Coronary artery (tissue), 2 donors: ENCODE results near the gene PEX14.

Experiments used
- DNase-seq: peaks from one replicate; pipeline ENCODE4 v3.0.0-alpha.2; 2017; ENCODE audit warnings: low spot score
- H3K27ac ChIP-seq, 2 donors: fragments of 200-600 bp; sonication (generic); one replicate each; pipeline ENCODE4 v1.5.1; 2016 to 2019
- H3K4me3 ChIP-seq: fragments of 200-600 bp; sonication (generic); 2 replicates; pipeline ENCODE4 v1.5.1; 2016; ENCODE audit warnings: mild to moderate bottlenecking, moderate library complexity
- TF ChIP-seq, protein P1 (sequence below): fragments of 200-600 bp; sonication (generic); IDR thresholded peaks from one replicate; pipeline ENCODE4 v1.5.1; 2019; ENCODE audit warnings: antibody characterized with exemption

Gene PEX14

DNA sequence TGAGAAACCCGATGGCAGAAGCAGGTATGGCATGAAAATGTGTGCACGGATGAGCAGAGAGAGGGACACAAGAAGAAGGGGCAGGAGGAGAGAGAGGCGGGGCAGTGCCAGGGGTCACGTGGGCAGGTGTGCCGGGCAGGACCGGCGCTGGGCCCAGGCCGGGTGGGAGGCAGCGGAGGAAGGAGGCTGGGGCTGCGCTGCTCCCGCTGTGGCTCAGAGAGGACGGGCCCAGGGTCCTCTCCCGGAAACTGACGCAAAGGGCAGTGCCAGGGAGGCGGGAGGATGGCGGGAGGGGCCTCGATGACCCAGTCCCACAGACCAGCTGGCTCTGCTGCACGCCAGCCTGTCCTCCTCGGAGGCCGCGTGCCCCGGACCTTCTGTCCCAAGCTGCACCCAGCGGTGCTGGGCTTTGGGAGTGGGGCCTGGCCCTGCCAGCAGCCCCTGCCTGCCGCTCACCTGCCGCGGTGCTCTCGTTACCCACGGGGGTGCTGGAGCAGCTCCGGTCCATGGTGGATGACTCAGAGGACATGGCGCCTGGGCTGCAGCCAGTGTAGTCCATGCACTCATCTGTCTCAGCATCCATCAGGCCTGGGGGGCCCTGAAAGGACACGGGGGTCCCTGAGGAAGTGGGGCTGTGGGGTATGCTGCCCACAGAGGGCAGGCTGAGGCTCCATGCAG, 167.8 kb downstream of the PEX14 start:
- H3K27ac ChIP-seq, result no peak overlapping the region
- TF ChIP-seq, protein P1, sequence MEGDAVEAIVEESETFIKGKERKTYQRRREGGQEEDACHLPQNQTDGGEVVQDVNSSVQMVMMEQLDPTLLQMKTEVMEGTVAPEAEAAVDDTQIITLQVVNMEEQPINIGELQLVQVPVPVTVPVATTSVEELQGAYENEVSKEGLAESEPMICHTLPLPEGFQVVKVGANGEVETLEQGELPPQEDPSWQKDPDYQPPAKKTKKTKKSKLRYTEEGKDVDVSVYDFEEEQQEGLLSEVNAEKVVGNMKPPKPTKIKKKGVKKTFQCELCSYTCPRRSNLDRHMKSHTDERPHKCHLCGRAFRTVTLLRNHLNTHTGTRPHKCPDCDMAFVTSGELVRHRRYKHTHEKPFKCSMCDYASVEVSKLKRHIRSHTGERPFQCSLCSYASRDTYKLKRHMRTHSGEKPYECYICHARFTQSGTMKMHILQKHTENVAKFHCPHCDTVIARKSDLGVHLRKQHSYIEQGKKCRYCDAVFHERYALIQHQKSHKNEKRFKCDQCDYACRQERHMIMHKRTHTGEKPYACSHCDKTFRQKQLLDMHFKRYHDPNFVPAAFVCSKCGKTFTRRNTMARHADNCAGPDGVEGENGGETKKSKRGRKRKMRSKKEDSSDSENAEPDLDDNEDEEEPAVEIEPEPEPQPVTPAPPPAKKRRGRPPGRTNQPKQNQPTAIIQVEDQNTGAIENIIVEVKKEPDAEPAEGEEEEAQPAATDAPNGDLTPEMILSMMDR, result no peak
- DNase-seq, result no peak
- H3K4me3 ChIP-seq, result no peak overlapping the region

DNA sequence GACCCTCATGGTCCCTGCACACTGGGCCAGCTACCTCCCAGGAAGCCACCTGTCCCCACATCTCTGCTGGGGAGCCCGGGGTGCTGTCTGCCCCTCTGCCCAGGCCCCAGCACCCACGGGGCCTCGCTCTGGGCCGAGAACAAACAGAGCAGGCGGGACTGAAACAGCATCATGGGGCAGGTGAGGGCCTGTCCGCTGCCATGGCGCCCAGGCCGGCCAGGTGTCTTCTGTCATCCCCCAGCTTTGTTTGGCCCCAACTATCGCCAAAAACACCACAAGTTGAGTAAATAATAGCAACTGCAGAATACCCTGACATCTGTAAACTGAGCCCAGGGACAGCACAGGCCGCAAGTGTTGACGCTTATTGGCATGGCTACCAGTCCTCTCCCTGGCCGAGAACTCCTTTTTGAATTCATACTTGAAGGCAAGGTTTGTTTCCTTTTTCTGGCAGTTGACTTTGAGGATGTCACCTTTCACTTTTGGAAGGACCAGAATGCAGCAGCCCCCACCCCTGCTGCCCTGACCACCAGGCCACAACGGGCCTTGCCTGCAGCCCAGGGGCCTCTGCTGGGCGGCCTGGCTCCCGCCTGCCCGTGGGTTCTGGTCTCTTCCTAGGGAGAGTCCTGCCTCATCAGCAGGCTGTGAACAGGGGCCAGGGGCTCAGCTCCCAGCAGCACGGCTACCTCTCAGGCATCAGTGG, 169.0 kb downstream of the PEX14 start:
- Histone ChIP-seq H3K27ac (no peak overlapping the region), H3K4me3 (no peak overlapping the region)
- TF ChIP-seq, protein P1, result no peak
- DNase-seq, result no peak

DNA sequence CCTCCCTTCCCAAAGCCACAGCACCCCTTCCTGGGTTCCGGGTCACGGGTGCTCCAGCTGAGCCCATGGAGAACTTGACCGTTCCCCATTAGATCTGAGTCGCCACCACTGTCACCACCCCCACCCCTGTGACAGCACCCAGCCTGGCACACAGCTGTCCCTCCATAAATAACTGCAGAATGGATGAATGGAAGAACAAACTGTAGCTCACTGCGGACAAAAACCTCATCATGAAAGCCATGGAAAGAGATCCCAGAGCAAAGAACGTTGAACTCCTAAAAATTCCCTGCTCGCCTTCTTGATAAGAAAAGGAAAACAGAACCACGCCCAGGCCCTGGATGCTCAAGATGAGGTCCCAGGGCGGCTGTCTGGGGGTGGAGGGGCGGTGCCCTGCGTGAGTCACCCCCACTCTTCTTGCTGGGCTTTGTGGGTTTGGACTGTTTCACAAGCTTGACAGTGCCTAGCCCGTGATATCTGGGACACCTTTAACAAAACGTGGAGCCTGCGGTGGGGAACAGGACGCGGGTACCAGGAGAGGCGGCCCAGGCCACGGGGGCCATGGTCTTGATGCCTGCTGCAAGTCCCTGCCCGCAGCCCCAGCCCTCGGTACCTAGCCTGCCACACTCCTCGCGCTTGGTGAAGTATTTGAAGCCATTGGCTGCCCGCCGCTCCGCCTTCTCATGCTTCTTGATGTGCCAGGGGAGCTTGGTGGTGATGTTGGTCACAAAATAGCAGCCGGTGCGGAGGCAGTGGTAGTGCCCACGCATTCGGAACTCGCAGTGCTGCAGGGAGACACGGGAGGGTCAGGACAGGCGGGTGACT, 169.8 kb downstream of the PEX14 start:
- H3K4me3 ChIP-seq, result no peak overlapping the region
- DNase-seq, result no peak
- H3K27ac ChIP-seq, result no peak overlapping the region
- TF ChIP-seq, protein P1, result no peak

DNA sequence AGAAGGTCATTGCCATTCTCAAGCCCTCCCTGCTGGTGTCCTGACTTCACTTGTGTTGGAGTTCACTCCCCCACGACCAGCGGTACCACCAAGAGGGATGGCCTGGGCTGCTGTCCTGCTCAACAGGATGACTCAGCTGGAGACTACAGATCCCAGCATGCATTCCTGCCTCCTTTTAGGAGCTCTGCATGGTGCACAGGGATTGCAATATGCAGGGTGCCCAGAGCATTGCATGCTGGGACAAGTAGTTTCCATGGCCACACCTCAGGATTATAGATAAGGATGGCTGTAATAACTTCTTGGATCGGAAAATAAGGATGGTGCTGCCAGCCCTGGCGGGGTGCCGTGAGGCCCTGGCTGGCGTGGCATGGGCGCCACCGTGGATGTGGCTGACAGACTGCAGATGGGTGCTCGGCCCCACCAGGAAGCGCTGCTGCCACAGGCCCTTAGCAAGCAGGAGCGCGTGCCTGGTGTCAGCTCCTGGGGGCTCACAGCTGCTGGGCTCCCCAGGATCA, 171.7 kb downstream of the PEX14 start:
- Histone ChIP-seq H3K4me3 (no peak overlapping the region), H3K27ac (no peak overlapping the region)
- DNase-seq, result no peak
- TF ChIP-seq, protein P1, result no peak

DNA sequence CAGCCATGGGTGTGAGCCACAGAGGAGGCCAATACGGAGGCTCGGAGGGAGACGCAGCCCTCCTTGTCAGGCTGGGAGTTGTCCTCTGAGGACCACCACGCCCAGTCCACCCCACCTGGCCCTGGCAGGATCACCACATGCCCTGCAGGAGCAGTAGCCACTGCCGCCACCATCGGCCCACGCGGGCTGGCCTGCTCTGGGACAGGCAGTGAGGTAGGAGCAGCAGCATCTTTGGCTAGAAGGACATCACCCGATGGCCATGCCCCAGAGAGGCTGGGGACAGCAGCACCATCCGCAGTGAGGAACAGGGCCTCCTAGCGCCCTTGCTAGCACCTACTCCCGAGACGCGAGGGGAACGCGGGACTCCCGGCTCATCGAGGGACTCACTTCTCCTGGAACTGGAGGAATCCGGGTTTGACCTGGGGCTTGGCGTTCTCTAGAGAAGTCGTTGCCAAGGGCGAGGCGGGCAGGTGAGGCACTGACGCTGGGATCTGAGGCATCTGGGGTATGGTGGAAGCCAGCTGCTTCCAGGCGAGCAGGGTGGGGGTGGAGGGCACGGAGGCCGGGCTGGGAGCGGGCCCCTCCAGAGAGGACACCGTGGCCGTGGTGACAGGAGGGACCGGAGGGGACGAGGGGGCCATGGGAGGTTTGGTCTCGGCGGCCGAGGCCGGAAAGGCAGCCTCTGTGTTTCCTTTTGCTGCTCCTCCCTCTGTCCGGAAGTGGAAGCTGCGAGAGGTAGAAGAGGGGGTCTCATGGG, 172.8 kb downstream of the PEX14 start:
- H3K27ac ChIP-seq, result no peak overlapping the region
- no peak for DNase-seq
- TF ChIP-seq, protein P1, result no peak
- no peak overlapping the region for H3K4me3 ChIP-seq

DNA sequence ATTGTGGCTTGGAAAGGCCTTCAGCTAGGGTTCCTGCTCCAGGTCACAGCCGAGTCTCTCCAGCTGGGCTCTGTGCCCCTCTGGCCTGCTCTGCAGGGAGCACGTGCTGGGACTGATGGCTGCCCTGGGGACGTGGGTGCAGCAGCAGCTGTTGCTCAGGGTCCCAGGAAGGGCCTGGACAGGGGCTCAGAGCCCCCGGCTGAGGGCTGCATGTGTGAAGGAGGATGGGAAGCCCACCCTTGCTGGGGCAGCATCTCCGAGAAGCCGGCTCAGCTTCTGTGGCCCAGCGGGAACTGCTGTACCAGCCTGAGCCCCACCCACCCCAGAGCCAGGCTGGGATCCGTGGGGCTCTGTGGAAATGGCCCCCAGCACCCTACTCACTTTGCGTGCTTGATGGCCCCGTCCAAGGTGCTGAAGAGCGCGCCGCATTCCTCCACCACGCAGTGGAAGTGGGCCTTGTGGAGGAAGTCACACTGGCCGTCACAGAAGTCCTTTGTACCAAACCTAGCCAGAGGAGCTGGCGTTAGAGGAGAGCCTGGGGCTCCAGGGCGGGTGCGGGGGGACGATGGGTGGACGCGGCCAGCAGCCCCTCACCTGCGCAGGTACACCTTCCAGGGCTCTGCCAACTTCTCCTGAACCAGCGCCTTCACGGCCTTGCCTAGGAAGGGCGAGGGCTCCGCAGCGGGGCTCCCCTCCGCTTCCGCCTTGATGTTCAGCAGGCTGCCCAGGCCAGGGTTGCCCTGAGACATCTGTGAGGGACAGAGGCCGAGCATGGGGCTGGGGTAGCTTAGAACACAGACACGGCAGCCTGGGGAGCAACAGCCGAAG, 174.2 kb downstream of the PEX14 start:
- TF ChIP-seq, protein P1, result no peak
- no peak for DNase-seq
- Histone ChIP-seq H3K27ac (no peak overlapping the region), H3K4me3 (no peak overlapping the region)
